PC-3 (cell line): Measurements from ENCODE around the gene NIPSNAP3A. TPM values are rescaled to one million over a fixed set of nuclear protein-coding genes. Genes with fewer than 3 reads are reported as not detected.

Experiments used
- ATAC-seq: fragments of 200-7000 bp; cut with Tn5 transposase; 2 replicates; pipeline ENCODE4 v1.9.1; 2020; ENCODE audit warnings: mild to moderate bottlenecking, moderate library complexity
- BruUV-seq: library from RNA; stranded (reverse); fragments of 400-500 nt; replicated peaks from 2 replicates; lab custom pipeline; 2021; lab: Mats Ljungman, UMichigan
- CTCF ChIA-PET: fragments of 300-600 bp; sonication (Branson Sonifier 250); formaldehyde crosslinking; loops from one replicate; lab custom pipeline; 2022; ENCODE audit warnings: antibody characterized with exemption; lab: Charles Lee
- POLR2A ChIA-PET: fragments of 300-600 bp; sonication (Branson Sonifier 250); formaldehyde crosslinking; loops from one replicate; lab custom pipeline; 2022; ENCODE audit warnings: antibody characterized with exemption; ENCODE audit not compliant: unreplicated experiment; lab: Charles Lee
- DNase-seq: peaks from one replicate; pipeline ENCODE4 v3.0.0-alpha.2; 2015
- H2AFZ ChIP-seq: fragments of 300-600 bp; sonication (generic); 2 replicates; pipeline ENCODE4 v1.6.0; 2016; ENCODE audit warnings: antibody characterized with exemption, low read length
- H3F3A ChIP-seq: fragments of 300-600 bp; sonication (generic); one replicate; pipeline ENCODE4 v1.6.0; 2017; ENCODE audit warnings: antibody characterized with exemption, low read length, control low read depth, mild to moderate bottlenecking; ENCODE audit not compliant: unreplicated experiment
- H3K27ac ChIP-seq: fragments of 300-600 bp; sonication (generic); 2 replicates; pipeline ENCODE4 v1.5.1; 2016; ENCODE audit warnings: mild to moderate bottlenecking, low read length
- H3K27me3 ChIP-seq: fragments of 300-600 bp; sonication (generic); 2 replicates; pipeline ENCODE4 v1.6.1; 2016; ENCODE audit warnings: low read length, mixed read lengths
- H3K36me3 ChIP-seq: fragments of 300-600 bp; sonication (generic); 2 replicates; pipeline ENCODE4 v1.6.1; 2016; ENCODE audit warnings: low read depth, mixed run types, low read length, mixed read lengths
- H3K4me1 ChIP-seq: fragments of 300-600 bp; sonication (generic); 2 replicates; pipeline ENCODE4 v1.5.1; 2016; ENCODE audit warnings: low read length; ENCODE audit not compliant: insufficient read depth
- H3K4me2 ChIP-seq: fragments of 300-600 bp; sonication (generic); 2 replicates; pipeline ENCODE4 v1.6.0; 2016; ENCODE audit warnings: low read length
- H3K4me3 ChIP-seq: fragments of 300-600 bp; sonication (generic); 2 replicates; pipeline ENCODE4 v1.5.1; 2016; ENCODE audit warnings: mild to moderate bottlenecking, low read length, mixed read lengths
- H3K79me2 ChIP-seq: fragments of 300-600 bp; sonication (generic); 2 replicates; pipeline ENCODE4 v1.6.1; 2017; ENCODE audit warnings: low read length, mixed read lengths
- H3K9ac ChIP-seq: fragments of 300-600 bp; sonication (generic); 2 replicates; pipeline ENCODE4 v1.6.0; 2016; ENCODE audit warnings: mild to moderate bottlenecking, low read length
- H3K9me2 ChIP-seq: fragments of 300-600 bp; sonication (generic); replicated peaks from 2 replicates; pipeline ENCODE4 v1.6.1; 2016; ENCODE audit warnings: mixed run types, low read length, mixed read lengths
- H3K9me3 ChIP-seq: fragments of 300-600 bp; sonication (generic); 2 replicates; pipeline ENCODE4 v1.6.1; 2016; ENCODE audit warnings: low read length, mixed read lengths
- H4K20me1 ChIP-seq: fragments of 300-600 bp; sonication (generic); 2 replicates; pipeline ENCODE4 v1.6.1; 2016; ENCODE audit warnings: low read length, mixed read lengths
- EZH2 ChIP-seq: fragments of 300-600 bp; sonication (generic); IDR thresholded peaks from one replicate; pipeline ENCODE4 v1.6.1; 2017; ENCODE audit warnings: antibody characterized with exemption, mild to moderate bottlenecking, low read length; ENCODE audit not compliant: unreplicated experiment
- EZH2phosphoT487 ChIP-seq: fragments of 300-600 bp; sonication (generic); IDR thresholded peaks from 2 replicates; pipeline ENCODE4 v1.6.1; 2018; ENCODE audit warnings: mild to moderate bottlenecking, antibody characterized with exemption, low read length, borderline replicate concordance
- intact Hi-C: fragments of 100-400 bp; cut with micrococcal nuclease; formaldehyde crosslinking; loops from 2 replicates; pipeline ENCODE4 v1.9.0; 2023
- total RNA-seq: library from RNA; depleted of rRNA; stranded (reverse); fragments of >200 nt; gene quantifications from 2 replicates; pipeline ENCODE4 v1.2.3, GENCODE V29; 2014; rRNA removed
- TF ChIP-seq, protein P1 (sequence below): fragments of 300-600 bp; sonication (generic); conservative IDR thresholded peaks from 2 replicates; pipeline ENCODE4 v1.5.1; 2017; ENCODE audit warnings: antibody characterized with exemption, low read depth, mild to moderate bottlenecking, low read length

The NIPSNAP3A gene
- total RNA-seq, 1 experiment from 2014 or later, result 9.1 TPM

DNA sequence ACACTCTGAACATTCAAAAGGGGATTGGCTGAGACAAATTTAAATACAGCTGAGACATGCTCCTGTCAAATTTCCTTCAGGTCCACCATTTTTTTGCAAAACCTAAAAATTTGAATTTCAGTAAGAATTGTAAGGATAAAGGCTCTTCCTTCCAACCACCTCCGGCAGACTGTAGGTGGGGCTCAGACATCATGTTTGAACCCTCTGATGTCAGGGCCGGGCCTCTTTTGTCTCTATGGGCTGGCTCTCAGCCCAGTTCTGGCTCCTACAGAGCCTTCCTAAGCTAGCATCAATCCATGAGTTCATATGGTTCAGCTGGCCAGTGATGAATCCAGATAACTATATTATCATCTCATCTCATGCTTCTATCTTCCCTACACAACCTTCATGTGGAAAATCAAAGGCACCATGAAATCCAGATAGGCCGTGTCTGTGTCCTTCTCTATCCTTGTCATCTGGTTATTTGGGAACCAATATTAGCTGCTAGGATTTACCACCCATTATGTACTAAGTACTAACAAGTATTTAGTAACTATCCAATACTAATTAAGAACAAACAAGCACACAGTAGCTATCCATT, 60.6 kb downstream of the NIPSNAP3A start:
- Histone ChIP-seq H3K36me3 (no peaks in the 10 kb centered on the region; the same call in 1 of the 2 replicates), H3K9me2 (no peaks in the 10 kb centered on the region), H3K4me2 (no peak overlapping the region), H3K79me2 (no peaks in the 10 kb centered on the region), H3K27me3 (no peaks in the 10 kb centered on the region), H3K9me3 (no peaks in the 10 kb centered on the region), H4K20me1 (no peaks in the 10 kb centered on the region), H3K4me1 (peaks cover 20% of the 10 kb centered on the region), H3K9ac (no peak overlapping the region), H3K27ac (no peak overlapping the region), H3K4me3 (no peak overlapping the region), H3F3A (no peaks in the 10 kb centered on the region), H2AFZ (no peak overlapping the region)
- intact Hi-C loops, result no loop called here
- ChIA-PET CTCF (no interaction called here), POLR2A (no interaction called here)
- BruUV-seq, result no TSS peak
- TF ChIP-seq, protein P1, sequence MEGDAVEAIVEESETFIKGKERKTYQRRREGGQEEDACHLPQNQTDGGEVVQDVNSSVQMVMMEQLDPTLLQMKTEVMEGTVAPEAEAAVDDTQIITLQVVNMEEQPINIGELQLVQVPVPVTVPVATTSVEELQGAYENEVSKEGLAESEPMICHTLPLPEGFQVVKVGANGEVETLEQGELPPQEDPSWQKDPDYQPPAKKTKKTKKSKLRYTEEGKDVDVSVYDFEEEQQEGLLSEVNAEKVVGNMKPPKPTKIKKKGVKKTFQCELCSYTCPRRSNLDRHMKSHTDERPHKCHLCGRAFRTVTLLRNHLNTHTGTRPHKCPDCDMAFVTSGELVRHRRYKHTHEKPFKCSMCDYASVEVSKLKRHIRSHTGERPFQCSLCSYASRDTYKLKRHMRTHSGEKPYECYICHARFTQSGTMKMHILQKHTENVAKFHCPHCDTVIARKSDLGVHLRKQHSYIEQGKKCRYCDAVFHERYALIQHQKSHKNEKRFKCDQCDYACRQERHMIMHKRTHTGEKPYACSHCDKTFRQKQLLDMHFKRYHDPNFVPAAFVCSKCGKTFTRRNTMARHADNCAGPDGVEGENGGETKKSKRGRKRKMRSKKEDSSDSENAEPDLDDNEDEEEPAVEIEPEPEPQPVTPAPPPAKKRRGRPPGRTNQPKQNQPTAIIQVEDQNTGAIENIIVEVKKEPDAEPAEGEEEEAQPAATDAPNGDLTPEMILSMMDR, result peak; percentile 27; the same call in 1 of the 2 replicates
- TF ChIP-seq EZH2, result no peak
- TF ChIP-seq EZH2phosphoT487, result no peak
- ATAC-seq, result no peak
- peak; percentile 18 for DNase-seq

Other genes starting within 250 kb of the NIPSNAP3A start
- gene OR13F1, start 243.4 kb upstream of the NIPSNAP3A start, total RNA-seq, result not detected in 2 replicates
- not detected in 2 replicates for gene OR13C4, start 220.5 kb upstream of the NIPSNAP3A start, total RNA-seq
- gene OR13C3, start 210.8 kb upstream of the NIPSNAP3A start, total RNA-seq, result not detected in 2 replicates
- gene OR13C8, start 178.5 kb upstream of the NIPSNAP3A start, total RNA-seq, result not detected in 2 replicates
- gene OR13C5, start 148.3 kb upstream of the NIPSNAP3A start, total RNA-seq, result not detected in 2 replicates
- not detected in 2 replicates for gene OR13C2, start 142.1 kb upstream of the NIPSNAP3A start, total RNA-seq
- not detected in 2 replicates for gene OR13C9, start 129.5 kb upstream of the NIPSNAP3A start, total RNA-seq
- gene OR13D1, start 53.2 kb upstream of the NIPSNAP3A start, total RNA-seq, result not detected in 2 replicates
- gene NIPSNAP3B, start 16.4 kb downstream of the NIPSNAP3A start, total RNA-seq, result 0.26 and 0.58 TPM in 2 replicates
- 2.3 and 2.5 TPM in 2 replicates for gene ABCA1, start 180.5 kb downstream of the NIPSNAP3A start, total RNA-seq